Rectal smooth muscle tissue (tissue), 1 donor: ENCODE results near the gene EMP1.
A peak's percentile ranks its signal among the peaks of the same experiment; 100 is the strongest.

Experiments
- H3K27ac ChIP-seq: one replicate; pipeline ENCODE4 v1.7.0; 2013; ENCODE audit warnings: low read depth, low read length, inconsistent platforms
- H3K27me3 ChIP-seq: one replicate; pipeline ENCODE4 v1.7.0; 2013; ENCODE audit warnings: low read length; ENCODE audit not compliant: control insufficient read depth, insufficient read depth
- H3K36me3 ChIP-seq: one replicate; pipeline ENCODE4 v1.7.0; 2013; ENCODE audit warnings: low read length; ENCODE audit not compliant: control insufficient read depth, insufficient read depth
- H3K4me1 ChIP-seq: one replicate; pipeline ENCODE4 v1.7.0; 2013; ENCODE audit warnings: low read length; ENCODE audit not compliant: control insufficient read depth, insufficient read depth
- H3K4me3 ChIP-seq: one replicate; pipeline ENCODE4 v1.7.0; 2013; ENCODE audit warnings: low read length
- H3K9ac ChIP-seq: one replicate; pipeline ENCODE4 v1.7.0; 2013; ENCODE audit warnings: low read length

EMP1 gene

DNA sequence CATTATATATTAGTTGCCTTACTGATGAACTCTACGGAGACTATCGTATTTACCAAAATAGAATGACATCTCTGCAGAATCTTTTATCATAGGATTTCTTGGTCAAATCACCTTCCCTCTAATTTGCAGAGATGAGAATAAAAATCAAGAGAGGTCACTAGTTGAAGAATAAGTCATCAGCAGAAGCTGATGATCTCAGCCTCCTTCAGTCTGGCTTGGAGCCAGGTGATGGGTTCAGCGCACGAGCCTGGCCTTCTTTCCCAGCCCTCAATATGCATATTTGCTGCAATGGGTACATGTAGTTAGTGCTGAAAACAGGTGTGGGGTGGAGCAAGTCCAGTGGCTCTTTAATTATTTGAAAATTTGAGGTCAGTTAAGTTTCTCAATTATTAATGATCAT is 19.2 kb upstream of the EMP1 start:
- H3K27me3 ChIP-seq, result no peaks in the 10 kb centered on the region
- H3K4me3 ChIP-seq, result no peak overlapping the region
- H3K4me1 ChIP-seq, result peaks cover 3% of the 10 kb centered on the region
- no peaks in the 10 kb centered on the region for H3K36me3 ChIP-seq
- no peak overlapping the region for H3K27ac ChIP-seq
- no peak overlapping the region for H3K9ac ChIP-seq

DNA sequence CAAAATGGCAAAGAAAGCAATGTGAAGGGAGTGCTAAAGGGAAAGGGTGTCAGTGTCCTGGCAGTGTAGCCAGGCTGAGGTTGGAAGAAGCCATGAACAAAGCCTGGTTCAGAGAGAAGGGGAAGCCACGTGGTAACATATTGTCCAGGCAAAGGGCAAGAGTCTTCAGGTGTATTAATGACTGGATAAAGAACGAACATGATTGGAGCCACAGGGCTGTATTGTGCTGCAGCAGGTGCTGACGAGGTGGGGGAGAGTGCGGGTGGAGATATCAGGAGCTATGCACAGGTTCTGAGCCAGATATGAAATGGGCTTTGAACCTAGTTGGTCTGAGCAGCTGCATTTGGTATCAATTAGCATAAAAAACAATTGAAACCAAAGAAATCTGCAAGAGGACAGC is 18.6 kb upstream of the EMP1 start:
- H3K4me1 ChIP-seq, result peaks cover 3% of the 10 kb centered on the region
- H3K36me3 ChIP-seq, result no peaks in the 10 kb centered on the region
- no peak overlapping the region for H3K9ac ChIP-seq
- H3K4me3 ChIP-seq, result no peak overlapping the region
- no peak overlapping the region for H3K27ac ChIP-seq
- peaks cover 2% of the 10 kb centered on the region for H3K27me3 ChIP-seq

DNA sequence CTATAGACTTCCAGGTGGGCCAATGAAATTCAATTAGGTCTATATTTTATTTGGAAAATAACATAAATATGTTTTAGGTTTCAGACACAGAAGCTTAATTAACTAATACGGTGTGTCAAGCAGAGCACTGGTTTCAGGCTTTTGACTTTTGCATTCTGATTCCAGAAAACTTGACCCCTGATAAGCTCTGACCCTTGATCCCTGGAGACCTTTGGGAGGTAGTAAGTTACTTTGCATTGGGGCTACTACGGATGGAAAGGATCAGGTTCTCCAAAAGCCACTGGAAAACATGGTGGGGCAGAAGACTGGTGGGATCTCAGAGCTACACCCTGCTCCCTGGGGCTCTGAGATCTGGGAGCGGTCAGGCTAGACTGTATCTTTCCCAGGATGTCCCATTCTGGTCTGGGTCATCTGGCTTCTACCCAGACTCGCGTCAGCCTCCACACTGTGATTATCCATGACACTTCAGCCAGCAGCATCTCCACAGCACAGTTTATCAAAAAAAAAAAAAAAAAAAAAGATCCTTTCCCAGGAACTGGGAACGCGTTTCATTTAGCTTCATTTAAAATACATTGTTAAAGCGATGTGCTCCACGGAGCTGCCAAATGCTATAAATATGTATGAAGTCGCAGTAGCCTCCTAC is 17.8 kb upstream of the EMP1 start:
- Histone ChIP-seq H3K4me1 (peaks cover 3% of the 10 kb centered on the region), H3K4me3 (no peak overlapping the region), H3K36me3 (no peaks in the 10 kb centered on the region), H3K27me3 (peaks cover 2% of the 10 kb centered on the region), H3K9ac (no peak overlapping the region), H3K27ac (no peak overlapping the region)

DNA sequence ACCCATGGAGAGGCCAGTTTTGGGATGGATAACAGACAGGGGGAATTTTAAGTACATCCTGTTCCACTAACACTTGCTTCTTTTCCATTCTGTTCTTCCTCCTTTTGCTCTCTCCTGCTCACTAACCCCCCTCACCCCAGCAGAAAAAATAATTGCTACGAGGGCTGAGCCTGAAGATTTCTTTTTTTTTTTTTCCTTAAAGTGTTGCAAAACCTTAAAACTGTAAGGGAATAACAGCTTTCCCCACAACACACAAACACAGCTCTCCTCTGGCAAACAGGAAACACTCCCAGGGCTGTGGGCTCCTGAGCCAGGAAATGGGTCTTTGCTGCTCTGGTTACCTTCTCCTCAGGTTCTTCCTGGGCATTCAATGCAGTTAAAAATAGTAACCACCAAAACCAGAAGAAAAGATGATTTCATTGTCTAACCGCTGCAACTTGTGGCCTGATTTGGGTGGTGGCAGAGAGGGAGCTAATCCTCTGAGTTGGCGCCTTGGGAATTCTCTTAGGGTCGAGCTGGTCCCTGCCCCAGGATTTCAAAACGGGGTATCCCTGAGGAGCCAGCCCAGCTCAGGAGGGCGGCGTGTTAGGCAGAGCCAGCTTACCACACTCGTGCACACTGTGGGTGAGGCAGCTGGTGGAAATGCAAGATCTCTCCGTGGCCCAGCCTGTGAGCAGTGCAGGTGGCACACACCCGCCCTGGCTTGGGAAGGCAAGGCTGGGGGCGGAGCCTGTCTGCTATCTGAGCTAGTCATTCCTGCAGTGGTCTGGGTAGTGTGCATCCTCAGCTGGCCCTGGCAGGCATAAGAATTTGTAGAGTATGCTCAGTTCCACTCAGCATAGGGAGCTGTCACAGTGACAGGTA is 17.1 kb upstream of the EMP1 start:
- Histone ChIP-seq H3K27ac (peak overlapping the region; percentile 38), H3K4me1 (peaks cover 3% of the 10 kb centered on the region), H3K36me3 (no peaks in the 10 kb centered on the region), H3K27me3 (peaks cover 2% of the 10 kb centered on the region), H3K9ac (no peak overlapping the region), H3K4me3 (no peak overlapping the region)

DNA sequence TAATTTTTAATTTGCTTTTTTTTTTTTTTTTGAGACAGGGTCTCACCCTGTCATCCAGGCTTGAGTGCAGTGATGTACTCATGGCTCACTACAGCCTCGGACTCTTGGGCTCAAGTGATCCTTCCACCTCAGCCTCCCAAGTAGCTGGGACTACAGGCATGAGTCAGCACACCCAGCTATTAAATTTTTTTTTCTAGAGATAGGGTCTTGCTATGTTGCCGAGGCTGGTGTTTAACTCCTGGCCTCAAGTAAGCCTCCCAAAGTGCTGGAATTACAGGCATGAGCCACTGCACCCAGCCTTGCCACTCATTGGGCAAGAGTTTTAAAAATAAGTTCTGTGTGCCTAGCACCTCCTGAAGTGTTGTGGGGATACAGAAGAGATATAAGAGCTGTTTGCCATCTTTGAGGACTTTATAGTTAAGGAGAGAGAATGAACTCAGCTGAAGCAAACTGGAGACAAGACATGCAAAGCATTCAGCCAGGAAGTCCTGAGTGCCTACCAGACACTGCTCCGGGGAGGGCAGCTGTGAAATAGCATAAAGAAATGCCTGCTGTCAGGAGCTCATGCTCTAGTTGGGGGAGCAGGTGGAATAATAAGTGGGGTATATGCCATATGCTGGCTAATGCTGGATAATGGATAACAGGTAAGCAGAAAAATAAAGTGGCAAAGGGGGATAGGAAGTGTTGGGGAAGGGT is 15.0 kb upstream of the EMP1 start:
- H3K9ac ChIP-seq, result no peak overlapping the region
- H3K4me1 ChIP-seq, result peaks cover 3% of the 10 kb centered on the region
- H3K27me3 ChIP-seq, result peaks cover 2% of the 10 kb centered on the region
- no peak overlapping the region for H3K4me3 ChIP-seq
- no peak overlapping the region for H3K27ac ChIP-seq
- H3K36me3 ChIP-seq, result no peaks in the 10 kb centered on the region

DNA sequence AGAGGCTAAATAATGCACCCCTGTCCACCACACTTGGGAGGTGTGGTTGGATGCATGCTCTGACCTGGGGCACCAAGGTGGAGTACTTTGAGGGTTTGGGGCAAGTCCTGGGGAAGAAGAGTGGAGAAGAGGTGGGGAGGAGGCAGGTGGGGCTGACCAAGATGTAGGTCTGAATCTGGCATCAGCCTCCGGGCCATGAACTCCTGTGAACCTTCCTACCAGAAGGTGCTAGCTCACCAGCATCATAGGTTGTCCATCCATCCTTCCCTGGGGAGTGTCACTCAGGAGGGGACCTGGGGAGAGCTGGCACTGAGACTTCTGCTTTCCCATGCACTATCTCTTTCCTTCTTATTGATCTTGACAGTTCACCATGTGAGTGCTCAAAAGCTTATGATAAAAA is 13.6 kb upstream of the EMP1 start:
- Histone ChIP-seq H3K9ac (no peak overlapping the region), H3K36me3 (no peaks in the 10 kb centered on the region), H3K4me3 (no peak overlapping the region), H3K4me1 (peaks cover 3% of the 10 kb centered on the region), H3K27ac (no peak overlapping the region), H3K27me3 (peaks cover 2% of the 10 kb centered on the region)

DNA sequence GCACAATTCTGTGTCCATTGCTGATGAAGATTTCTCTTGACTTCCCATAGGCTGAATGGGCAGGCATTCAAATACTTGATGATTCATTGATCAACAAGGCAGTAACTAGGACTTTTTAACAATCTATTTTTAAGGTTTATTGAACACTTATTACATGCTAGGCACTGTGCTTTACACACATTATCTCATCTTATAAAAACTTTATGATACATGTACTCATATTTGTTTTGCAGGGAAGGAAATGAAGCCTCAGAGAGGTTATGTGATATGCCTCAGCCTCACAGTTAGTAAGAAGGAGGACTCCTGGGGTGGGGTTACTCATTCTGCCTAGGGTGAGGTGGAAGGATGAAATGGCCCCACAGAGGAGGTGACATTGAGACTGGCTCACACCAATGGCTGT is 12.9 kb upstream of the EMP1 start:
- Histone ChIP-seq H3K27me3 (peaks cover 2% of the 10 kb centered on the region), H3K36me3 (no peaks in the 10 kb centered on the region), H3K9ac (no peak overlapping the region), H3K4me1 (peaks cover 1% of the 10 kb centered on the region), H3K4me3 (no peak overlapping the region), H3K27ac (no peak overlapping the region)

DNA sequence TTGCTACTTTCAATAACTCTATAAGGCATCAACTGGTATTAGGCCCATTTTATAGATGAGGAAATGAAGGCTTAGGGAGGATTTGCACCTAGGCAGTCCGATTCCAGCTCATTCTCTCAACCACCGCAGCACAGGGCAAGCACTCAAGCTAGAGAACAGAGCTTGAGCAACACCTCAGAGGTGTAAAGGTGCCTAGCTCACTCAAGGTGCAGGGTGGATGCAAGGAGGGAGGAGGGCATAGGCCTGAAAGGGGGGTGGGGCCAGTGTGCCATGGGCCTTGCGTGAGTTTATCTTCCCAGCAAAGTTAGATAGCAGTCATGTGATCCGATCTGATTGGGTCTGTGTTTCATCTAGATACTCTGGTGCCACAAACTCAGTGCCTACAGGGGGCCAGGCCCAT is 10.2 kb upstream of the EMP1 start:
- Histone ChIP-seq H3K4me1 (no peaks in the 10 kb centered on the region), H3K36me3 (no peaks in the 10 kb centered on the region), H3K4me3 (no peak overlapping the region), H3K9ac (no peak overlapping the region), H3K27ac (no peak overlapping the region), H3K27me3 (peaks cover 2% of the 10 kb centered on the region)

DNA sequence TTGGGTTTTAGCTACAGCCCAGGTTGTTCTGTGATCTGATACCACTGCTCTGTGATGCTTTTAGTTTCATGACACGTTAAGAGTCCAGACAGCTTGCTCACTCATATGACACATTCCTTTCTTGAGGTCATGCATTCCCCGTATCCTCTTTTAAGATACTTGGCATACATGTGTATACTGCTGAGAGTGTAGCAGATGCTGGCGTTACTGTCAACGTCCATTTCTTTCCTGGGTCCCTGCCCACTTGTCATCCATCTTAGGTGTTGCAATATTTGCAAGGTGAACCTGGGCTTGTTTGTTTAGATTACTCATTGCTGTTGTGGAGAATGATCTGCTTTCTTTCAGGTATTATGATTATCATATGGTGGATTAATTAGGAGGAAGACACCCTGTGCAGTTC is 9.1 kb upstream of the EMP1 start:
- Histone ChIP-seq H3K27ac (no peak overlapping the region), H3K36me3 (no peaks in the 10 kb centered on the region), H3K4me1 (no peaks in the 10 kb centered on the region), H3K27me3 (peaks cover 2% of the 10 kb centered on the region), H3K4me3 (no peak overlapping the region), H3K9ac (no peak overlapping the region)

DNA sequence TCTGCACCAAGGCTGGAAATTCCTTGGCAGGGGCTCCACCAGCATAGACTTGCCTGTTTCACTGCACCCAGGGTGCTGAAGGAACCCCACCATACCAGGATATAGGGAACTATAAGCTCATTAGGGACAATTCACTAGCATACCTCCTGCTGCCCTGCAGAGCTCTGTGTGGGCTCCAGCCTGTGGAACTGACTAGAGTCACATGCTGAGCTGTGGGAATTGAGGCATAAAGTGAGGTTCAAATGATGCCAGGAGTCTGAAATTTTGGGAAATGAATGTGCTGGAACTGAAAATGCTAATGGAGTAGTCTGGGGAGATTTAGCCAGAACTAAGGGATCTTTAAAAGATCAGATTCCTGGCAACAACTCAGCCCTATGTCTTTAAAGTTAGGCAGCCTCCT is 7.3 kb upstream of the EMP1 start:
- Histone ChIP-seq H3K9ac (no peak overlapping the region), H3K27ac (no peak overlapping the region)

DNA sequence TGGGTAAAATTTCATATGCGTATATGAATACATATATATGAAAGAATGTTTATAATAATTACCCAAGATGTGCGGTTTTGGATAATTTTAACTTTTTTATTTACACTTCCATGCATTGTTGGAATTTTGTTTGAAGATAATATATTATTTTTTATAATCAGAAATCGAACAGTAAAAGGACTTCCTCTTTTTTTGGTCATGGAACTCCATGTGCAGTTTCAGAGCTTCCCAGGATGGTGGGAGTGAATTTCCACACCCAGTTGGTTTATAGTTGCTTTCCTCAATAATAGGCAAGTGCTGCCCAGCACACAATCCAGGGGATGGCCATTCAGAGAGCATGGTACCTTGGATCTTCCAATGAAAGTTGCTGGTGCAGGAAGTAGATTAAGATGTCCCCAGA is 6.3 kb upstream of the EMP1 start:
- Histone ChIP-seq H3K36me3 (no peaks in the 10 kb centered on the region), H3K4me1 (peaks cover 2% of the 10 kb centered on the region), H3K27ac (no peak overlapping the region), H3K9ac (no peak overlapping the region), H3K27me3 (no peaks in the 10 kb centered on the region), H3K4me3 (no peak overlapping the region)

More for the DNA sequence above, 7.3 kb upstream of the EMP1 start:
- Histone ChIP-seq H3K27me3 (no peaks in the 10 kb centered on the region), H3K4me3 (no peak overlapping the region), H3K4me1 (peaks cover 2% of the 10 kb centered on the region), H3K36me3 (no peaks in the 10 kb centered on the region)

DNA sequence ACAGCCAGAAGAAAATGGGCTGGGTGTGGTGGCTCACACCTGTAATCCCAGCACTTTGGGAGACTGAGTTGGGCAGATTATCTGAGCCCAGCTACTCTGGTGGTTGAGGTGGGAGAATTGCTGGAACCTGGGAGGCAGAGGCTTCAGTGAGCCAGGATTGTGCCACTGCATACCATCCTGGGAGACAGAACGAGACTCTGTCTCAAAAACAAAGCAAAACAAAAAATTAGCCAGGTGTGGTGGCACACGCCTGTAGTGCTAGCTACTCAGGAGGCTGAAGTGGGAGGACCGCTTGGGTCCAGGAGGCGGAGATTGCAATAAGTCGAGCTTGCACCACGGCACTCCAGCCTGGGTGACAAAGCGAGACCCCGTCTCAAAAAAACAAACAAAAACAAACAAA is 3.8 kb upstream of the EMP1 start:
- H3K4me3 ChIP-seq, result no peak overlapping the region
- peaks cover 9% of the 10 kb centered on the region for H3K4me1 ChIP-seq
- H3K27ac ChIP-seq, result no peak overlapping the region
- H3K36me3 ChIP-seq, result no peaks in the 10 kb centered on the region
- no peaks in the 10 kb centered on the region for H3K27me3 ChIP-seq
- H3K9ac ChIP-seq, result no peak overlapping the region
